ENCODE measurements around the gene CSGALNACT2. TPM values are rescaled to one million over a fixed set of nuclear protein-coding genes. Genes with fewer than 3 reads are reported as not detected.

Gene CSGALNACT2
- total and polyA plus RNA-seq, 9 of the 15 experiments (the other 6 are each of a cell fraction or from before 2014, with no cell fraction given), result 1.4 to 7.3 (median 3.5) TPM

GRCh38 chr10:43128958-43129706, 9.1 kb upstream of the CSGALNACT2 start (continued):
- no peak; the same call in 1 of the 2 replicates for TF ChIP-seq ARID1B (IDR thresholded peaks at IDR 0.05)
- TF ChIP-seq PHB (CRISPR knock-in tag; IDR thresholded peaks at IDR 0.05), result no peak
- TF ChIP-seq E2F1 (CRISPR knock-in tag; IDR thresholded peaks at IDR 0.05), result no peak
- TF ChIP-seq ZNF124 (CRISPR knock-in tag; IDR thresholded peaks at IDR 0.05), result no peak
- TF ChIP-seq ZBTB40 (IDR thresholded peaks at IDR 0.05), result no peak
- TF ChIP-seq ZBTB40 (CRISPR knock-in tag; IDR thresholded peaks at IDR 0.05), result no peak
- no peak for TF ChIP-seq BCOR (IDR thresholded peaks at IDR 0.05)
- TF ChIP-seq CBFA2T2 (conservative IDR thresholded peaks at IDR 0.05), result peak; percentile 59
- TF ChIP-seq NCOR1 (IDR thresholded peaks at IDR 0.05), result 0 out of 2 replicates have a peak, but pooled peaks have one; percentile 42
- TF ChIP-seq ARID2 (IDR thresholded peaks at IDR 0.05), result no peak
- TF ChIP-seq ATF3 (IDR thresholded peaks at IDR 0.05), result peak; percentile 74
- TF ChIP-seq ATF3 (CRISPR knock-in tag; conservative IDR thresholded peaks at IDR 0.05), result no peak
- 0 out of 2 replicates have a peak, but pooled peaks have one; percentile 29 for TF ChIP-seq CBFB (CRISPR knock-in tag; IDR thresholded peaks at IDR 0.05)
- TF ChIP-seq EGR1 (conservative IDR thresholded peaks at IDR 0.05), result peak; percentile 40
- no peak for TF ChIP-seq ZNF23 (CRISPR knock-in tag; IDR thresholded peaks at IDR 0.05)
- 0 out of 2 replicates have a peak, but pooled peaks have one; percentile 10 for TF ChIP-seq CREM (IDR thresholded peaks at IDR 0.05; ENCODE audit: low read depth)
- TF ChIP-seq ZNF134 (CRISPR knock-in tag; conservative IDR thresholded peaks at IDR 0.05), result no peak
- no peak for TF ChIP-seq ZNF695 (CRISPR knock-in tag; IDR thresholded peaks at IDR 0.05)
- no peak for TF ChIP-seq MEF2D (tag; conservative IDR thresholded peaks at IDR 0.05; ENCODE audit: low read depth)
- TF ChIP-seq SMARCA4 (IDR thresholded peaks at IDR 0.05), result peak; percentile 57
